HL-60 (cell line): ENCODE data around the gene POP7.

Experiments
- GABPA ChIP-seq: IDR thresholded peaks from 2 replicates; pipeline ENCODE4 v1.6.1; 2012; ENCODE audit warnings: low read depth
- POLR2AphosphoS5 ChIP-seq: IDR thresholded peaks from 2 replicates; pipeline ENCODE4 v1.6.1; 2012; ENCODE audit warnings: low read depth
- SPI1 ChIP-seq: IDR thresholded peaks from 2 replicates; pipeline ENCODE4 v1.6.1; 2012; ENCODE audit warnings: low read depth, mild to moderate bottlenecking, borderline replicate concordance
- TF ChIP-seq, protein P1 (sequence below): IDR thresholded peaks from one replicate; pipeline ENCODE4 v1.5.1; 2011; ENCODE audit warnings: low read length, control low read depth, inconsistent platforms; ENCODE audit not compliant: insufficient read depth
- TF ChIP-seq, protein P2 (sequence below): IDR thresholded peaks from 2 replicates; pipeline ENCODE4 v1.6.1; 2012; ENCODE audit warnings: low read depth; ENCODE audit not compliant: insufficient replicate concordance

GRCh38 chr7:100722480-100723212 lies 16.7 kb downstream of the POP7 start:
- TF ChIP-seq, protein P1, sequence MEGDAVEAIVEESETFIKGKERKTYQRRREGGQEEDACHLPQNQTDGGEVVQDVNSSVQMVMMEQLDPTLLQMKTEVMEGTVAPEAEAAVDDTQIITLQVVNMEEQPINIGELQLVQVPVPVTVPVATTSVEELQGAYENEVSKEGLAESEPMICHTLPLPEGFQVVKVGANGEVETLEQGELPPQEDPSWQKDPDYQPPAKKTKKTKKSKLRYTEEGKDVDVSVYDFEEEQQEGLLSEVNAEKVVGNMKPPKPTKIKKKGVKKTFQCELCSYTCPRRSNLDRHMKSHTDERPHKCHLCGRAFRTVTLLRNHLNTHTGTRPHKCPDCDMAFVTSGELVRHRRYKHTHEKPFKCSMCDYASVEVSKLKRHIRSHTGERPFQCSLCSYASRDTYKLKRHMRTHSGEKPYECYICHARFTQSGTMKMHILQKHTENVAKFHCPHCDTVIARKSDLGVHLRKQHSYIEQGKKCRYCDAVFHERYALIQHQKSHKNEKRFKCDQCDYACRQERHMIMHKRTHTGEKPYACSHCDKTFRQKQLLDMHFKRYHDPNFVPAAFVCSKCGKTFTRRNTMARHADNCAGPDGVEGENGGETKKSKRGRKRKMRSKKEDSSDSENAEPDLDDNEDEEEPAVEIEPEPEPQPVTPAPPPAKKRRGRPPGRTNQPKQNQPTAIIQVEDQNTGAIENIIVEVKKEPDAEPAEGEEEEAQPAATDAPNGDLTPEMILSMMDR, result no peak
- TF ChIP-seq SPI1 (no peak), POLR2AphosphoS5 (no peak), GABPA (no peak)
- TF ChIP-seq, protein P2, sequence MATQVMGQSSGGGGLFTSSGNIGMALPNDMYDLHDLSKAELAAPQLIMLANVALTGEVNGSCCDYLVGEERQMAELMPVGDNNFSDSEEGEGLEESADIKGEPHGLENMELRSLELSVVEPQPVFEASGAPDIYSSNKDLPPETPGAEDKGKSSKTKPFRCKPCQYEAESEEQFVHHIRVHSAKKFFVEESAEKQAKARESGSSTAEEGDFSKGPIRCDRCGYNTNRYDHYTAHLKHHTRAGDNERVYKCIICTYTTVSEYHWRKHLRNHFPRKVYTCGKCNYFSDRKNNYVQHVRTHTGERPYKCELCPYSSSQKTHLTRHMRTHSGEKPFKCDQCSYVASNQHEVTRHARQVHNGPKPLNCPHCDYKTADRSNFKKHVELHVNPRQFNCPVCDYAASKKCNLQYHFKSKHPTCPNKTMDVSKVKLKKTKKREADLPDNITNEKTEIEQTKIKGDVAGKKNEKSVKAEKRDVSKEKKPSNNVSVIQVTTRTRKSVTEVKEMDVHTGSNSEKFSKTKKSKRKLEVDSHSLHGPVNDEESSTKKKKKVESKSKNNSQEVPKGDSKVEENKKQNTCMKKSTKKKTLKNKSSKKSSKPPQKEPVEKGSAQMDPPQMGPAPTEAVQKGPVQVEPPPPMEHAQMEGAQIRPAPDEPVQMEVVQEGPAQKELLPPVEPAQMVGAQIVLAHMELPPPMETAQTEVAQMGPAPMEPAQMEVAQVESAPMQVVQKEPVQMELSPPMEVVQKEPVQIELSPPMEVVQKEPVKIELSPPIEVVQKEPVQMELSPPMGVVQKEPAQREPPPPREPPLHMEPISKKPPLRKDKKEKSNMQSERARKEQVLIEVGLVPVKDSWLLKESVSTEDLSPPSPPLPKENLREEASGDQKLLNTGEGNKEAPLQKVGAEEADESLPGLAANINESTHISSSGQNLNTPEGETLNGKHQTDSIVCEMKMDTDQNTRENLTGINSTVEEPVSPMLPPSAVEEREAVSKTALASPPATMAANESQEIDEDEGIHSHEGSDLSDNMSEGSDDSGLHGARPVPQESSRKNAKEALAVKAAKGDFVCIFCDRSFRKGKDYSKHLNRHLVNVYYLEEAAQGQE, result no peak
